Uterus (tissue), 2 donors: ENCODE measurements around the gene ADH1C.

Source experiments
- CTCF ChIP-seq, 4 experiments: fragments of 200-600 bp in 2 of 4; fragments of 450-650 bp in 2 of 4; sonication (generic) in 2 of 4; IDR thresholded peaks; one replicate each; pipeline ENCODE4 v1.5.1; 2016 to 2019; ENCODE audit warnings: antibody characterized with exemption in 4 of 4, mild to moderate bottlenecking in 2 of 4, moderate library complexity in 1 of 4
- POLR2A ChIP-seq, 2 donors: fragments of 450-650 bp; IDR thresholded peaks; one replicate each; pipeline ENCODE4 v1.6.1; 2016; ENCODE audit warnings: antibody characterized with exemption in 2 of 2, mild to moderate bottlenecking in 1 of 2, moderate library complexity in 1 of 2

- TF ChIP-seq CTCF (IDR thresholded peaks at IDR 0.05) (no peak), POLR2A (IDR thresholded peaks at IDR 0.05) (no peak)
These were observed 27.6 kb downstream of the ADH1C start for GRCh38 chr4:99324979-99325378.
